GDM1 (cell line): Measurements from ENCODE around the gene ADAMTS17.
"Not testable (repeated sequence)": the region's sequence is repeated elsewhere in the genome, so short reads cannot be mapped to it uniquely, and the experiment has no call there.

ENCODE experiments used
- DNase-seq: peaks from one replicate; lab custom pipeline; 2025; lab: John Stamatoyannopoulos, UW

The ADAMTS17 gene

GRCh38 chr15:100093211-100094126, 248.3 kb downstream of the ADAMTS17 start:
- no peak for DNase-seq

- DNase-seq = no peak
These were observed 249.7 kb downstream of the ADAMTS17 start for GRCh38 chr15:100092034-100092433.

GRCh38 chr15:100090411-100090810, 251.4 kb downstream of the ADAMTS17 start:
- no peak for DNase-seq

- not testable (repeated sequence) for DNase-seq
These were observed 257.5 kb downstream of the ADAMTS17 start for GRCh38 chr15:100084042-100084821.

GRCh38 chr15:100083572-100083971, 258.2 kb downstream of the ADAMTS17 start:
- DNase-seq = no peak

GRCh38 chr15:100082761-100083402, 258.9 kb downstream of the ADAMTS17 start:
- no peak for DNase-seq

GRCh38 chr15:100081454-100081853, 260.3 kb downstream of the ADAMTS17 start:
- no peak for DNase-seq

GRCh38 chr15:100078511-100079220, 263.1 kb downstream of the ADAMTS17 start:
- DNase-seq = no peak

- no peak for DNase-seq
These were observed 266.5 kb downstream of the ADAMTS17 start for GRCh38 chr15:100075229-100075628.

- DNase-seq = no peak
These were observed 267.8 kb downstream of the ADAMTS17 start for GRCh38 chr15:100073982-100074381.

GRCh38 chr15:100066521-100067280, 275.1 kb downstream of the ADAMTS17 start:
- not testable (repeated sequence) for DNase-seq

GRCh38 chr15:100061944-100062343, 279.8 kb downstream of the ADAMTS17 start:
- DNase-seq = no peak

- DNase-seq = no peak
These were observed 281.4 kb downstream of the ADAMTS17 start for GRCh38 chr15:100060276-100060926.

GRCh38 chr15:100059521-100059920, 282.3 kb downstream of the ADAMTS17 start:
- DNase-seq = no peak

GRCh38 chr15:100059094-100059493, 282.7 kb downstream of the ADAMTS17 start:
- DNase-seq = no peak

- no peak for DNase-seq
These were observed 283.3 kb downstream of the ADAMTS17 start for GRCh38 chr15:100058458-100058857.

GRCh38 chr15:100057281-100057680, 284.5 kb downstream of the ADAMTS17 start:
- no peak for DNase-seq

- DNase-seq = no peak
These were observed 285.2 kb downstream of the ADAMTS17 start for GRCh38 chr15:100056411-100057072.

GRCh38 chr15:100055821-100056220, 286.0 kb downstream of the ADAMTS17 start:
- no peak for DNase-seq

GRCh38 chr15:100054539-100054938, 287.2 kb downstream of the ADAMTS17 start:
- DNase-seq = no peak
